ENCODE measurements around the gene DAPK3. TPM values are rescaled to one million over a fixed set of nuclear protein-coding genes. Genes with fewer than 3 reads are reported as not detected.
"Not testable (repeated sequence)": the region's sequence is repeated elsewhere in the genome, so short reads cannot be mapped to it uniquely, and the experiment has no call there.

The DAPK3 gene
- total RNA-seq, 2 experiments from 2014 or later = 42.3 to 42.5 TPM

DNA sequence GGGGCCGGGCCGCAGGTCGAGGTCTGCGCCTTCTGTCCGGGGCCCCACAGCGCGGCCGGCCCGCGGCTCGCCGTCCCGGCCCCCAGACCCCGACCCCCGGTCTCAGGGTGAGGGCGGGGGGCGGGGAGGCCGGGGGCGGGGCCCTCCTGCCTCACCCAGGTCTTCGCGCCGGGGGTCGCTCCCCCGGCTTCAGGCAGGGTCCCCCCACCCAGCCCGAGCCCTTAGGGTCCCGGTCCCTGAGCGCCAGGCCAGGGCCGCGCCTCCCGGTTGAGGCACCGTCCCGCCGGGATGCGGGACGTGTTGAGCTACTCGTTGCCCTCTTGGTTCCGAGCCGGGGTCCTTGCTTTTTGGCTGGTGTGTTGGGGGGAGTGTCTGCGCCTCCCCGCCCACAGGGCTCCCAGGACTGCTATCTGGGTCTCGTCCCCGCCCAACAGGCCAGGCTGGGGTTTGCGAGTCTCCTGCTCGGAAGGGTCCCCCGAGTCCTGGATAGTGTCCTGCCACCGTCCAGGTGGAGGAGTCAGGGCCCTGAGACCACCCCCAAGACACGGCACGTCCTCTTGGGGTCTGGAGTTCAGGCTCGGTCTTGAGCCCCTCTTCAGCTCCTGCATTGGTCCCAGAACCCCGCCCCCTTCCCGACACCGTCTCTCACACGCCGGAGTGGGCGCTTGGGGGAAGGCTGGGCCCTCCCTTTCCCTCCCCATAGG, 37.1 kb upstream of the DAPK3 start:
- POLR2A ChIA-PET = interaction anchor here (0.6 to 1.7 kb wide), 5 partner anchors 16 to 97 kb away, joined by 3 to 6 read pairs (median 4); partner anchors contain the start of genes DAPK3 and EEF2
- CTCF ChIA-PET = interaction anchor here (0.6 to 2.0 kb wide), 4 partner anchors 18 to 132 kb away, joined by 3 to 13 read pairs (median 4); no protein-coding TSS in a partner anchor

DNA sequence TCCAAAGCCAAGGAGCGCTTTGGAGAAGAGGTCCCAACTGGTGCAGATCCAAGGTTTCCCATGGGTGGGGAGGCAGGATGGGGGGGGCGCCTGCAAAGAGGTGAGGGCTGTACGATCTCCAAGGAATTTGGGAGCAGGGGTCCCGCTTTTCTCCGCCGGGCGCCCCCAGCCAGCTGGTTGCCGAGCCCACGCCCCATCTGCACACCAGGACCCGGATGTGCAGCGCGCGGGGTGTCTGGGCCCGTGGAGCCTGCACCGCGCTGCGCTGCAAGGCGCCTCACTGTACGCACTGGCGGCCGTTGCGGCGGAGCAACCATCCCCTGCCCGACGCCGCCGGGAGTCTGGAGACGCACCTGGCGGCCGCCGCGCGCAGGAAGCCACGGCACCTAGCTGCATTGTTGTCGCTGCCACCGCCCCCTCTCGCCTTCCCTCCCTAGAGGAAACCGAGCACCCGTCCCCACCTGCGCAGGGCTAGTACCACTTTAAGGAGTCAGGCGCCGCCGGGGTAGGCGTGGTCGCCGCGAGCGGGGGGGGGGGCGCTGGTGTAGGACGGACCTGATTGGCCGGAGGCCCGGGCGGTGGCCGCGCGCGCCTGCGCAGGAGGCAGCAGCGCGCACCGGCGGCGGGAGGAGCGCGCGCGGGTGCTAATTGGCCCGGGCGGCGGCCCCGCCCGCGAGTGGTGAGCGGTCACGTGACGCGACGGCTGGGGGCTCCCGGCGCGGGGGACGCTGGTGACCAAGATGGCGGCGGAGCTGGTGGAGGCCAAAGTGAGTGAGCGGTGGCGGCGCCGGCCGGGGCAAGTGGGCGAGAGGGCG, 36.3 kb upstream of the DAPK3 start, which contains the start of gene PIAS4:
TSS of gene PIAS4 (plus strand) at position 716 of the 815 bp plus-strand sequence. CDS start at position 741, 25 bp downstream.
- ChIA-PET CTCF (interaction anchor here (0.6 to 2.0 kb wide), 11 partner anchors 10 to 346 kb away, joined by 3 to 13 read pairs (median 4); partner anchors contain the start of gene EEF2), POLR2A (interaction anchor here (0.6 to 1.7 kb wide), 6 partner anchors 16 to 618 kb away, joined by 3 to 8 read pairs (median 4); partner anchors contain the start of genes DAPK3 and EEF2)

DNA sequence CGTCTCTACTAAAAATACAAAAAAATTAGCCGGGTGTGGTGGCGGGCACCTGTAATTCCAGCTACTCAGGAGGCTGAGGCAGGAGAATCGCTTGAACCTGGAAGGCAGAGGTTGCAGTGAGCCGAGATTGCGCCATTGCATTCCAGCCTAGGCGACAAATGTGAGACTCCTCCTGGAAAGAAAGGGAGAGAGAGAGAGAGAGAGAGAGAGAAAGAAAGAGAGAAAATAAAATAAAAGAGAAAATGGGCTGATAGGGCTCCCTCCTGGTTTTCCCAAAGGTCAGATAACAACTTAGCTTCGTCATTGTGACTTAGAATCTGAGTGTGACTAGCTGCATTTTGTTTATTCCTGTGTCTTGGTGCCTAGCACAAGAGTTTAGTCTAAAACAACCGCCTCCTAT, 34.5 kb upstream of the DAPK3 start:
- POLR2A ChIA-PET = not testable (repeated sequence)
- CTCF ChIA-PET = interaction anchor here (0.6 to 1.1 kb wide), 2 partner anchors 15 to 268 kb away, joined by 3 to 4 read pairs; no protein-coding TSS in a partner anchor

GRCh38 chr19:4000798-4001197, 29.9 kb upstream of the DAPK3 start:
- POLR2A ChIA-PET = interaction anchor here (0.7 kb wide), 1 partner anchor 22 kb away, joined by 7 read pairs; no protein-coding TSS in a partner anchor
- CTCF ChIA-PET = not testable (repeated sequence)

DNA sequence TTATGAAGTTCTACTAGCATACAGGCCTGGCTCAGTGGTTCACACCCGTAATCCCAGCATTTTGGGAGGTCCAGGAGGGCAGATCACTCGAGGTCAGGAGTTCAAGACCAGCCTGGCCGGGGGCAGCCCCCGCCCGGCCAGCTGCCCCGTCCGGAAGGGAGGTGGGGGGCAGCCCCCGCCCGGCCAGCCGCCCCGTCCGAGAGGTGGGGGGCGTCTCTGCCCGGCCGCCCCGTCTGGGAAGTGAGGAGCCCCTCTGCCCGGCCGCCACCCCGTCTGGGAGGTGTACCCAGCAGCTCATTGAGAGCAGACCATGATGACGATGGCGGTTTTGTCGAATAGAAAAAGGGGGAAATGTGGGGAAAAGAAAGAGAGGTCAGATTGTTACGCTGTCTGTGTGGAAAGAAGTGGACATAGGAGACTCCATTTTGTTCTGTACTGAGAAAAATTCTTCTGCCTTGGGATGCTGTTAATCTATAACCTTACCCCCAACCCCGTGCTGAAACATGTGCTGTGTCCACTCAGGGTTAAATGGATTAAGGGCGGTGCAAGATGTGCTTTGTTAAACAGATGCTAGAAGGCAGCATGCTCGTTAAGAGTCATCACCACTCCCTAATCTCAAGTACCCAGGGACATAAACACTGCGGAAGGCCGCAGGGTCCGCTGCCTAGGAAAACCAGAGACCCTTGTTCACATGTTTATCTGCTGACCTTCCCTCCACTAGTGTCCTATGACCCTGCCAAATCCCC, 27.9 kb upstream of the DAPK3 start:
- CTCF ChIA-PET = interaction anchor here (1.1 kb wide), 1 partner anchor 141 kb away, joined by 3 read pairs; no protein-coding TSS in a partner anchor
- POLR2A ChIA-PET = not testable (repeated sequence)

GRCh38 chr19:3995607-3996006, 24.7 kb upstream of the DAPK3 start:
- ChIA-PET POLR2A (no interaction called here), CTCF (interaction anchor here (0.6 to 1.7 kb wide), 4 partner anchors 10 to 209 kb away, joined by 3 to 4 read pairs (median 4); partner anchors contain the start of gene EEF2)

GRCh38 chr19:3990815-3991117, 19.9 kb upstream of the DAPK3 start:
- ChIA-PET CTCF (interaction anchor here (0.7 to 1.6 kb wide), 4 partner anchors 15 to 67 kb away, joined by 3 to 5 read pairs (median 4); partner anchors contain the start of gene PIAS4), POLR2A (interaction anchor here (0.6 kb wide), 2 partner anchors 17 to 76 kb away, joined by 3 read pairs; partner anchors contain the start of gene PIAS4)

DNA sequence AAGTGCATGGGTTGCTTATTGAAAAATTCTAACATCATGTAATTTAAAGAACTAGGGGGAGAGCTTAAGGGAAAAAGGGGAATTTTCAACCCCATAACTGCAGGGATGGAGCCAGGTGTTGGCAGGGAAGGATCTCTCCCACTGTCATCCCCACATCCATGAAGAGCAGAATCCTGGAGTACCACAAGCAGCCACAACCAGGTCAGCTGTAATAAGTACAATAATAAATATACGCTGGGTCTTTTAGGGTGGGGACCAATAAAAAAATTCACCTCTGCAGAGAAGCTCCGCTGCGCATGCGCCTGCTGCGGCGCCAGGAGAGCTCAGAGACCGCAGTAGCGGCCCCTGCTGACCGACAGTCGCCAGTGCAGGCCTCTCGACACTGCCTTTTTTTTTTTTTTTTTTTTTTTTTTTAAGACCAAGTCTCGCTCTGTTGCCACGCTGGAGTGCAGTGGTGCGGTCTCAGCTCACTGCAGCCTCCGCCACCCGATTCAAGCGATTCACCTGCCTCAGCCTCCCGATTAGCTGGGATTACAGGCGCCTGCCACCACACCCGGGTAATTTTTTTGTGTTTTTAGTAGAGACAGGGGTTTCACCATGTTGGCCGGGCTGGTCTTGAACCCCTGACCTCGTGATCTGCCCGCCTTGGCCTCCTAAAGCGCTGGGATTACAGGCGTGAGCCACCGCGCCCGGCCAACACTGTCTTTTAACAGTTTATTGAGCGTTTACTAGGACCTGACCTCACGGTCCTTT, 16.9 kb upstream of the DAPK3 start:
- CTCF ChIA-PET = interaction anchor here (0.6 to 2.1 kb wide), 28 partner anchors 10 to 535 kb away, joined by 3 to 13 read pairs (median 4); partner anchors contain the start of genes DAPK3 and PIAS4
- POLR2A ChIA-PET = interaction anchor here (0.6 to 1.2 kb wide), 13 partner anchors 9 to 1632 kb away, joined by 3 to 22 read pairs (median 5); partner anchors contain the start of gene THOP1

- CTCF ChIA-PET = interaction anchor here (0.8 to 2.1 kb wide), 9 partner anchors 9 to 216 kb away, joined by 3 to 9 read pairs (median 5); partner anchors contain the start of gene DAPK3
Observed at GRCh38 chr19:3986260-3987041, 15.6 kb upstream of the DAPK3 start.

GRCh38 chr19:3985643-3986259, 14.9 kb upstream of the DAPK3 start:
- ChIA-PET POLR2A (interaction anchor here (0.6 to 7.7 kb wide), 9 partner anchors 9 to 224 kb away, joined by 3 to 64 read pairs (median 5); partner anchors contain the start of genes DAPK3, MRPL54, PIAS4 and ZBTB7A), CTCF (interaction anchor here (0.8 to 2.1 kb wide), 9 partner anchors 10 to 216 kb away, joined by 3 to 9 read pairs (median 5); partner anchors contain the start of gene DAPK3)

More at GRCh38 chr19:3986260-3987041, 15.6 kb upstream of the DAPK3 start:
- POLR2A ChIA-PET = interaction anchor here (7.7 kb wide), 1 partner anchor 15 kb away, joined by 64 read pairs; the partner anchor contains the start of gene DAPK3

DNA sequence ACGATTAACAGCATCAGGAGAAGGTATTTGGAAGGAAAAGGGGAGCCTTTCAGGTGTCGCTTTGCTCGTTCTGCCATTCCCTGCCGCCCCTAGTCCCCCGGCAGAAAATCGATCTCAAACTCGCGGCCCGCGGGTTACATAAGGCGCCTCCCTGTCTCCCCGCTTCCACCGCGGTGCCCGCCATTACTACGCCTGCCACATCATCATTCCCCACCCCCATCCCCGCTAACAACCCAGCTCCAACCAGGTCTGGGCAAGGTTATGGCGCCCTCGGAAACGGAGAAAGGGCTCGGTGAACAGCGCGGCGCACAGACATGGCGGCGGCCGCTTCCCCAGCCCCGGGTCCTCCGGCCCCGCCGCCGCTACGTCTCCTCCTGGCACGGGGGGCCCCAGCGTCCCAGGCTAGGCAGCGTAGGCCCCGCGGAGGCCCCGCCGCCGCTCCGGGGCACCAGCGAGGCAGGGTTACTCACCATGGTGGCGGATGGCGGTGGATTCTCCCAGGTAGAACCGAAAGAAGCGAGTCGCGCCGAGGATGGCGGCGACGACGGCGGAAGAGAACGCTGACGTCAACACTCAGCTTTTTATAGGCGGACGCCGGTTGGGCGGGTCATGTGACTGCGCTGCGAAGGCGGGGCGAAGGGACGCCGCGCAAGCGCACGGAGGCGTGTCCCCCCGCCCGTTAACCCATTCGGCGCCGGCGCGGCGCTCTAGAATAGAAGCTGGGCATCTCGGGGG, 14.2 kb upstream of the DAPK3 start, which contains the start of gene EEF2:
TSS of gene EEF2 (minus strand) at position 556 of the 735 bp plus-strand sequence. CDS start at position 473, 83 bp downstream.
- ChIA-PET POLR2A (interaction anchor here (0.6 to 7.7 kb wide), 11 partner anchors 8 to 223 kb away, joined by 3 to 64 read pairs (median 5); partner anchors contain the start of genes DAPK3, MRPL54, PIAS4 and ZBTB7A), CTCF (interaction anchor here (0.8 to 2.1 kb wide), 9 partner anchors 9 to 217 kb away, joined by 3 to 9 read pairs (median 5); partner anchors contain the start of gene DAPK3)

GRCh38 chr19:3984584-3984907, 13.6 kb upstream of the DAPK3 start:
- CTCF ChIA-PET = interaction anchor here (1.2 to 2.1 kb wide), 4 partner anchors 9 to 40 kb away, joined by 3 to 6 read pairs (median 6); partner anchors contain the start of gene DAPK3
- POLR2A ChIA-PET = interaction anchor here (0.6 to 7.7 kb wide), 6 partner anchors 9 to 1007 kb away, joined by 4 to 64 read pairs (median 6); partner anchors contain the start of genes DAPK3, MRPL54 and TLE6

DNA sequence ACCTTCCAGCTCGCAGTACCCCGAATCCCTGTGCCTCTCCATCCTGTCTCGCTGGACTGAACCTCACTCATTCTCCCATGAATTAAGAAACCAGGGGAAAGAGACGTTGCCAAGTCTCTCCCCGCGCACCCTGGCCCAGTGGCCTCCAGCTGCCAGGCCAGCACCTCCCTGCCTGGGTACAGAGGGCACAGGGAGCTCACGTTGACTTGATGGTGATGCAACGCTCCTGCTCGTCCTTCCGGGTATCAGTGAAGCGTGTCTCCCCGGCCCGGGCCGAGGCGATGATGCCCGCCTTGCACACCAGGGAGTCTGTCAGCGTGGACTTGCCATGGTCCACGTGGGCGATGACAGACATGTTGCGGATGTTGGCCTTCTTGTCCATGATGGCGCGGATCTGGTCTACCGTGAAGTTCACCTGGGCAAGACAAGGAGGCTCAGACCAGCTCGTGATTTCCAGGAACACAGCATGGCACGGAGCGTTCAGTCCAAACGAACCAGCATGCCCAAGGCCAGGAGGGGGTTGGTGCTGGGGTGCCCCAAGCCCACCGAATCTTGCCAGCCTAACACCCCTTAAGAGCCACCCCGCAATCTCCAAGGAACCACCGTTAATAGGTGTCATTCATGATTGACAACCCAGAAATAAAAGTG, 13.2 kb upstream of the DAPK3 start:
- POLR2A ChIA-PET = interaction anchor here (0.6 to 7.7 kb wide), 4 partner anchors 9 to 1007 kb away, joined by 4 to 64 read pairs (median 6); partner anchors contain the start of genes DAPK3 and TLE6
- CTCF ChIA-PET = interaction anchor here (1.2 kb wide), 1 partner anchor 9 kb away, joined by 6 read pairs; no protein-coding TSS in a partner anchor

- CTCF ChIA-PET = interaction anchor here (1.2 kb wide), 1 partner anchor 8 kb away, joined by 6 read pairs; no protein-coding TSS in a partner anchor
- POLR2A ChIA-PET = interaction anchor here (1.5 to 7.7 kb wide), 3 partner anchors 8 to 15 kb away, joined by 6 to 64 read pairs (median 7); partner anchors contain the start of gene DAPK3
Observed at GRCh38 chr19:3983542-3983914, 12.6 kb upstream of the DAPK3 start.

Data from activated CD8-positive, alpha-beta memory T cell treated with anti-CD3 and anti-CD28 coated beads for 36 hours (primary cell).